NT2/D1 (cell line): ENCODE measurements around the gene GK.

Source experiments
- SUZ12 ChIP-seq: IDR thresholded peaks from 2 replicates; pipeline ENCODE4 v1.6.1; 2011; ENCODE audit not compliant: insufficient read length, insufficient read depth; ENCODE audit errors: extremely low read depth
- YY1 ChIP-seq: IDR thresholded peaks from 2 replicates; pipeline ENCODE4 v1.6.1; 2011; ENCODE audit not compliant: insufficient read length, insufficient read depth
- ZNF274 ChIP-seq: IDR thresholded peaks from 2 replicates; pipeline ENCODE4 v1.6.1; 2011; ENCODE audit warnings: mild to moderate bottlenecking, low read depth, low read length

DNA sequence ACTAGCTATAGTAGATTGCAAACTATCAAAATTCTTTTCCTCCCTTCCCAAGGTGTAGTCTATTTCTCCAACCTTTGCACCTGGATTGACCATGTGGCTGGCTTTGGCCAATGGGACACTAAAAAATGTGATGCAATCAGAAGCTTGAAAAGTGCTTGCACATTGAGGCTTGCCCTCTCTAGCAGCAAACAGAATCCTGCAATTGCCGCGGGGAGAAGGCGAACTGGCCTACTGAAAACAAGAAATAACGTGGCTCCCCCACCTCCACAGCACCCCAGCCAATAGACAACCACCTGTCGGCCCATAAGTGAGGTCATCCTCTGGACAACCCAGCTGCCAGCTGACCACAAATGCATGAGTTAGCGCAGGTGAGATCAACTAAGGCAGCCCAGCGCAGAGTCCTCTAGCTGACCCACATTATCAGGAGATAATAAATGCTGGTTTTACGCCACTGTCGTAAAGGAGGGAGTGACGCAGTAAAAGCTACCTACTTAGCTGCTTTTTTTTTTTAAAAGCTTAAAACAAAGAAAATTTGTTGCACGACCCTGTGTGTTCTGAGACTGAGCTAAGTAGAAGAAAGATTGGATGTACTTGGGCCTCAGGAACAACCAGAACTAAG, 95.2 kb downstream of the GK start:
- TF ChIP-seq YY1 = no peak
- no peak for TF ChIP-seq ZNF274
- TF ChIP-seq SUZ12 = no peak
